Lower leg skin (tissue), 4 donors: Measurements from ENCODE around the gene TSHZ2. TPM values are rescaled to one million over a fixed set of nuclear protein-coding genes. Genes with fewer than 3 reads are reported as not detected.

Experiments used
- DNase-seq, 2 donors: peaks; one replicate each; pipeline ENCODE4 v3.0.0-alpha.2; 2019; ENCODE audit warnings: low spot score in 2 of 2
- H3K4me3 ChIP-seq: fragments of 200-600 bp; sonication (generic); 2 replicates; pipeline ENCODE4 v1.5.1; 2017; ENCODE audit warnings: mild to moderate bottlenecking, low read depth; ENCODE audit not compliant: poor library complexity, severe bottlenecking
- POLR2A ChIP-seq, 2 donors: fragments of 450-650 bp; IDR thresholded peaks; one replicate each; pipeline ENCODE4 v1.6.1; 2016 to 2017; ENCODE audit warnings: antibody characterized with exemption in 2 of 2, mild to moderate bottlenecking in 1 of 2, moderate library complexity in 1 of 2
- WGBS, 2 donors: methylation state at CpG; one replicate each; pipeline ENCODE4 v1.1.5; 2018; 5-methylcytosine and 5-hydroxymethylcytosine counted together
- intact Hi-C: fragments of 100-400 bp; cut with DNase I; formaldehyde crosslinking; loops from one replicate; pipeline ENCODE4 v1.15.0; 2023; ENCODE audit warnings: low total_unique reads
- total RNA-seq, 4 donors: library from RNA; depleted of rRNA; stranded (reverse); fragments of >200 nt; gene quantifications; one replicate each; pipeline ENCODE4 v1.1.0, GENCODE V29; 2016
- TF ChIP-seq, protein P1 (sequence below), 3 donors: fragments of 450-650 bp; IDR thresholded peaks; one replicate each; pipeline ENCODE4 v1.5.1; 2016; ENCODE audit warnings: antibody characterized with exemption in 3 of 3, mild to moderate bottlenecking in 3 of 3, moderate library complexity in 2 of 3

TSHZ2 gene
- total RNA-seq, 4 donors from 2014 or later: 8.1 to 25.7 (median 10.5) TPM

DNA sequence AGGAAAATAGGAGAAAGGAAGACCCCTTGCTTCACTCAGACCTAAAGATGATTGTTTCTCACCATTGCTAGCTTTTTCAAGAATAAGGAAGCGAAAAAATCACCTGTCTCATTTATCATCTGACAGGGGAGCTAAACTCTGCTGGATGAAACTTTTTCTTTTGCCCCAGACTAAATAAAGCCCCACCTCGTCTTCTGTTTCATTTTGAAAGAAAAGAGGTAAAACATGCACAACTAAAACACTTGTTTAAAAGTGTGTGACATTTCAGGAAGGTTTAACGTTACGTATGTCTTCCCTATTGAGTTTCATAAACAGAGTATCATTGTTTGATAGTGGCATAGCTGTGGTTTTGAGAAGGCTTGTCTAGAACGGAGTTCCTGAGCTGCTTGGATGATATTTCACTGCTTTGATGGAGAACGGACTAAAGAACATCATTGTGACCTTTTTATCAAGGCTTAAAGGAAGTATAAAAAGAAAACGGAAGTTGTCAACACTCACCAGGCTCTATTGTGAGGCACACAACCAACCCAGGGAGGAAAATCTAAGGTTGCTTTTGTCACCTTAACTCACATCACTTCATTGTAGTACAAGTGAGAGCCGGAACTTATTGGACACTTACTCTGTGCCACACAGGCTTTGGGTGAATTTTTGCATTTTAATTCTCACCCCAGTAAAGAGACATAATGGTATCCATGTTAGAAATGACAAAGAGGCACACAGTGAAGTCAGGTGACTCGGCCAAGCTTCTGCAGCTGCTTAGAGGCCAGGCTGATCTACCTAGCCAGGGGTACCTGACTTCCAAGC lies 29.5 kb downstream of the TSHZ2 start:
- 69 to 71% methylated on average over 9 of the region's 9 CpGs for WGBS, 2 donors
- DNase-seq: no peak
- intact Hi-C loops: no loop called here
- TF ChIP-seq, protein P1, sequence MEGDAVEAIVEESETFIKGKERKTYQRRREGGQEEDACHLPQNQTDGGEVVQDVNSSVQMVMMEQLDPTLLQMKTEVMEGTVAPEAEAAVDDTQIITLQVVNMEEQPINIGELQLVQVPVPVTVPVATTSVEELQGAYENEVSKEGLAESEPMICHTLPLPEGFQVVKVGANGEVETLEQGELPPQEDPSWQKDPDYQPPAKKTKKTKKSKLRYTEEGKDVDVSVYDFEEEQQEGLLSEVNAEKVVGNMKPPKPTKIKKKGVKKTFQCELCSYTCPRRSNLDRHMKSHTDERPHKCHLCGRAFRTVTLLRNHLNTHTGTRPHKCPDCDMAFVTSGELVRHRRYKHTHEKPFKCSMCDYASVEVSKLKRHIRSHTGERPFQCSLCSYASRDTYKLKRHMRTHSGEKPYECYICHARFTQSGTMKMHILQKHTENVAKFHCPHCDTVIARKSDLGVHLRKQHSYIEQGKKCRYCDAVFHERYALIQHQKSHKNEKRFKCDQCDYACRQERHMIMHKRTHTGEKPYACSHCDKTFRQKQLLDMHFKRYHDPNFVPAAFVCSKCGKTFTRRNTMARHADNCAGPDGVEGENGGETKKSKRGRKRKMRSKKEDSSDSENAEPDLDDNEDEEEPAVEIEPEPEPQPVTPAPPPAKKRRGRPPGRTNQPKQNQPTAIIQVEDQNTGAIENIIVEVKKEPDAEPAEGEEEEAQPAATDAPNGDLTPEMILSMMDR (IDR thresholded peaks at IDR 0.05): no peak
- TF ChIP-seq POLR2A (IDR thresholded peaks at IDR 0.05): no peak
- H3K4me3 ChIP-seq: no peak overlapping the region

DNA sequence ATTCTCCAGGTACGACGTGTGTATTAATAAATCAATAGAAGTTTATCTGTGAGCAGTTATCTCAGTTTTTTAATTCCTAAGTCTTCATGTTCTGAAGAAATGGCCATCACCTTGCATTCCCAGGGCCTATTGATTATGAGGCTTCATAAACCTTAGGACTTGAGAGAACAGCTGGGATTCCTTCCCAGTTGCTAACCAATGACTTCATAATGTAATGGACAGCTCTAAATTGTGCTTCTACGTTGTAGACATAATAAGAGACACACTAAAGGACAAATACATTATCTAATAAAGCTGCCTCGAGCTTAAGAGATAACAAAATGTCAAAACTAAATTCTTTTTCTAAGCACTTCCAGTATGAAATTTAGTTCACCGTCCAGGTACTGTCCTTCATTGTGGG lies 30.6 kb downstream of the TSHZ2 start:
- no peak overlapping the region for H3K4me3 ChIP-seq
- TF ChIP-seq, protein P1 (IDR thresholded peaks at IDR 0.05): no peak
- no peak for TF ChIP-seq POLR2A (IDR thresholded peaks at IDR 0.05)
- no peak for DNase-seq
- 91 to 94% methylated on average over 5 of the region's 5 CpGs for WGBS, 2 donors
- intact Hi-C loops: no loop called here

DNA sequence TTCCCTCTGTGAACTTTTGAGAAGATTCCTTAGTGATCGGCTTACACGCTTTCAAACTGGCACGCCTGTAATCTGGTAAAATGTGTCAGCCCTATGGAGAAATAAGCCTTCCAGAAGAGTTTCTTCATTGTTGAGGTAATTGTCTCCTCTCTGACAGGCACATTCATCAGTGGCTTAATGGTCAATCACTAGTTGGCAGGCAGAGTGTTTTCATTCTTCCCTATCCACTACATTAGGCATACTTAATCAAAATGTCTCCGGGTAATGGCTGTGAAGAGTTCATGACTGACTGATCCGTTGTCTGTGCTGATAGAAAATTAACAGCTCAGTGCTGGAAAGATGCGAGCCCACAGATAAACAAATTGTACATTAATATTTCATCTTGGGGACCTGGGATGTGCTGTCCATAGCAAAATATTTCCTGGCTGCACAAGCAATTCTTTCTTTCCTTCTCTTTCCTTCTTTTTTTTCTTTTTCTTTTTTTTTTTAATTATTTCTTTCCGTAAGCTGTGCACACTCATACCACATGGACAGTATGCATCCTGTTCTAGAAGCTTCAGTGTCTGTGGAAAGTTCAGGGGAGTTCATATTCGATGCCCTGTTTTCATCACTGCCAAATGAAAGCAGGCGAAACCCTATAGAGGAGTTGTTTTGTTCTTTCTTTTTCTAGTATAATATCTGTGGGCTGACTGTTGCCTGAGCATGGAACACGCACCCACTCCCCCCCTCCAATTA lies 31.4 kb downstream of the TSHZ2 start:
- 70 to 84% methylated on average over 10 of the region's 10 CpGs for WGBS, 2 donors
- TF ChIP-seq, protein P1 (IDR thresholded peaks at IDR 0.05): no peak
- TF ChIP-seq POLR2A (IDR thresholded peaks at IDR 0.05): no peak
- no peak overlapping the region for H3K4me3 ChIP-seq
- intact Hi-C loops: no loop called here
- no peak for DNase-seq

DNA sequence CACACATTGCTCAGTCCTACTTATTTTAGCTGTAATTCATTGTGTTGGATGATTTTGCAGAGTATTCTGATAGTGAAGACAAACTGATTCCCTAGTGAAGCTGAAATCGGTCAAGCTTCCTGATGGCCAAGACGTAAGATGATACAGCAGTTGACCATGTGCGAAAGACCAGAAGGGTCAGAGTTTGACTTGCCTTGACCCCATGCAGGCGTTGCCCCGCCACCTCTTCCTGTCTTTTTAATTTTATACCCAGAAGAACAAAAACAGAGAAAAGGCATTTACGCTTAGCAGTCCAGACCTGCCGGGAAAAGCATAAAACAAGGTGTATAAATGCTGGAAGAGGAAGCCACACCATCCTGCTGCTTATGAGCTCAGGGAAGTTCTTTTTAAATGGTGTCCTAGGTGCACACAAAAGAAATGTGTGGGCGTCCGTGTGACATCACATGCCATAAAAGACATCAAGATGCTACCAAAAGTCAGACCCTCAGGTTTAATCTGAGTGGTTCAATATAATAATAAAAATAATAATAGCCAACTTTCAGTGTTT lies 32.2 kb downstream of the TSHZ2 start:
- TF ChIP-seq, protein P1 (IDR thresholded peaks at IDR 0.05): no peak
- no peak for TF ChIP-seq POLR2A (IDR thresholded peaks at IDR 0.05)
- intact Hi-C loops: no loop called here
- 88 to 89% methylated on average over 9 of the region's 9 CpGs for WGBS, 2 donors
- no peak overlapping the region for H3K4me3 ChIP-seq
- no peak for DNase-seq

DNA sequence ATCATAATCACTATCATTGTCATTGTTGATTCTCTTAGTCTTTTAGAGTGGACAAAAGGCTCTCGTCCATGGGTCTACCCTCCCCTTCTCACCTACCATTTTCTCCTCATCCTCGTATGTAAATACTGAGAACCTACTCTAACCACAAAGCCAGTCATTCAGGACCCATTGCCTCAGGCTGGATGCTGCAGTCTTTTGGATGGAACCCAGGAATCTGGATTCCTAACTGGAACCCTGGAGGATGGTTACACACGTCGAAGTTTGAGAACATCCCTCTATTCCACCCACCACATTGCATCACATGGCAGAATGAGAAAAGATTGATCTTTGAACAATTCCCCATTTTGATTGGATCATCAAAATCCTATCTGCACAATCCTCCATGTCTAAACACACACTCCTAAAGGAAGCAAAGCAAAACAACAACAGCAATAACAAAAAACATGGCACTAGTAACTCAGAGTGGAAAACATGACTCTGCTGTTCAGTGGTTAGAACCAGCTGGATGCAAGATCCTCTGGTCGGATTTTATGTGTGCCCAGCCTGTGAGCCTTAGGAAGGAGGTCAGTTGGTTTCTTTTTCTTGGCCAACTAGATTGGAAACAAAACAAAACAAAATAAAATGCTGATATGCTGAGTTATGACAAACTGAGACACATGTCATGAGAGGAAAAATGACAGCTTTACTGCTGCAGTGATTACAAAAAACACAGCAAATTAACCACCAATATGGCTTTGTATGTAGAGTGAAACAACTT lies 38.0 kb downstream of the TSHZ2 start:
- intact Hi-C loops: no loop called here
- no peak for TF ChIP-seq POLR2A (IDR thresholded peaks at IDR 0.05)
- TF ChIP-seq, protein P1 (IDR thresholded peaks at IDR 0.05): no peak
- 72 to 75% methylated on average over 5 of the region's 5 CpGs for WGBS, 2 donors
- no peak for DNase-seq
- no peak overlapping the region for H3K4me3 ChIP-seq
